K562 (cell line): Measurements from ENCODE around the gene KLHL22. TPM values are rescaled to one million over a fixed set of nuclear protein-coding genes. Genes with fewer than 3 reads are reported as not detected.

Experiments
- ASH1L ChIP-seq: fragments of 450-650 bp; IDR thresholded peaks from 2 replicates; pipeline ENCODE4 v1.6.1; 2018; ENCODE audit warnings: borderline replicate concordance, mild to moderate bottlenecking, low read depth; ENCODE audit not compliant: partially characterized antibody
- DIDO1 ChIP-seq: fragments of 450-650 bp; IDR thresholded peaks from 2 replicates; pipeline ENCODE4 v1.6.1; 2016; ENCODE audit warnings: low read depth, missing biosample characterization, missing genetic modification characterization
- FOXK1 ChIP-seq: sonication (generic); formaldehyde crosslinking; IDR thresholded peaks from 2 replicates; pipeline ENCODE4 v1.8.0; 2022; ENCODE audit warnings: missing genetic modification reagents, mild to moderate bottlenecking, borderline replicate concordance
- HNRNPUL1 ChIP-seq: fragments of 200-400 bp; formaldehyde crosslinking; IDR thresholded peaks from 2 replicates; pipeline ENCODE4 v1.6.1; 2017; ENCODE audit warnings: low read length
- NR3C1 ChIP-seq: sonication (generic); formaldehyde crosslinking; IDR thresholded peaks from 2 replicates; pipeline ENCODE4 v1.8.1; 2022; ENCODE audit warnings: missing genetic modification reagents
- PTTG1 ChIP-seq: fragments of 450-650 bp; IDR thresholded peaks from 2 replicates; pipeline ENCODE4 v1.6.1; 2016; ENCODE audit warnings: low read depth, mild to moderate bottlenecking, missing genetic modification characterization, missing compliant biosample characterization
- ZBED1 ChIP-seq: IDR thresholded peaks from 2 replicates; pipeline ENCODE4 v1.6.1; 2014
- ZKSCAN8 ChIP-seq: fragments of 200-800 bp; sonication (Bioruptor generic); IDR thresholded peaks from 2 replicates; pipeline ENCODE4 v1.6.1; 2016; ENCODE audit warnings: missing genetic modification characterization, missing compliant biosample characterization
- ZNF561 ChIP-seq: fragments of 450-650 bp; formaldehyde crosslinking; conservative IDR thresholded peaks from 2 replicates; pipeline ENCODE4 v1.4.0; 2020; ENCODE audit warnings: mild to moderate bottlenecking, moderate library complexity
- polyA plus RNA-seq, 8 experiments: library from polyadenylated mRNA; depleted of rRNA in 4 of 8; stranded (reverse) in 5 of 8; unstranded in 3 of 8; fragments of >200 nt; fragmentation: Nextera tagmentation in 2 of 8; fragmentation: Illumina TruSeq in 1 of 8; extraction: Ambion mirVana in 2 of 8; extraction: Trizol in 1 of 8; gene quantifications; 2 replicates each; pipeline versions ENCODE4 v1.2.1 to v1.2.3, GENCODE V29; 2011 to 2014; ENCODE audit warnings: inconsistent platforms in 1 of 8, missing spikeins in 1 of 8
- total RNA-seq, 7 experiments: library from RNA; depleted of rRNA in 6 of 7; stranded (reverse); fragments of >200 nt in 6 of 7; fragmentation: Illumina TruSeq in 2 of 7; extraction: Trizol in 2 of 7; gene quantifications; 2 replicates each; pipeline versions ENCODE4 v1.2.1 to v1.2.3, GENCODE V29; 2011 to 2021; ENCODE audit warnings: low replicate concordance in 1 of 7
- TF ChIP-seq, protein P1 (sequence below): fragments of 250-450 bp; sonication (Bioruptor Pico); IDR thresholded peaks from 2 replicates; pipeline ENCODE4 v1.4.0; 2020; ENCODE audit warnings: borderline replicate concordance
- TF ChIP-seq, protein P2 (sequence below): sonication (generic); formaldehyde crosslinking; IDR thresholded peaks from 2 replicates; pipeline ENCODE4 v1.8.0; 2022; ENCODE audit warnings: mild to moderate bottlenecking, low read depth, missing genetic modification reagents
- TF ChIP-seq, protein P3 (sequence below): sonication (generic); formaldehyde crosslinking; IDR thresholded peaks from 2 replicates; pipeline ENCODE4 v1.8.1; 2023; ENCODE audit warnings: missing genetic modification reagents, mild to moderate bottlenecking, borderline replicate concordance
- TF ChIP-seq, protein P4 (sequence below): sonication (generic); formaldehyde crosslinking; IDR thresholded peaks from 2 replicates; pipeline ENCODE4 v1.8.0; 2022; ENCODE audit warnings: missing genetic modification reagents, mild to moderate bottlenecking, borderline replicate concordance
- TF ChIP-seq, protein P5 (sequence below): sonication (generic); formaldehyde crosslinking; IDR thresholded peaks from 2 replicates; pipeline ENCODE4 v1.8.0; 2022; ENCODE audit warnings: mild to moderate bottlenecking, missing genetic modification reagents

KLHL22 gene
- total and polyA plus RNA-seq, 9 of the 15 experiments (the other 6 are each of a cell fraction or from before 2014, with no cell fraction given): 1.3 to 25.6 (median 15.2) TPM

DNA sequence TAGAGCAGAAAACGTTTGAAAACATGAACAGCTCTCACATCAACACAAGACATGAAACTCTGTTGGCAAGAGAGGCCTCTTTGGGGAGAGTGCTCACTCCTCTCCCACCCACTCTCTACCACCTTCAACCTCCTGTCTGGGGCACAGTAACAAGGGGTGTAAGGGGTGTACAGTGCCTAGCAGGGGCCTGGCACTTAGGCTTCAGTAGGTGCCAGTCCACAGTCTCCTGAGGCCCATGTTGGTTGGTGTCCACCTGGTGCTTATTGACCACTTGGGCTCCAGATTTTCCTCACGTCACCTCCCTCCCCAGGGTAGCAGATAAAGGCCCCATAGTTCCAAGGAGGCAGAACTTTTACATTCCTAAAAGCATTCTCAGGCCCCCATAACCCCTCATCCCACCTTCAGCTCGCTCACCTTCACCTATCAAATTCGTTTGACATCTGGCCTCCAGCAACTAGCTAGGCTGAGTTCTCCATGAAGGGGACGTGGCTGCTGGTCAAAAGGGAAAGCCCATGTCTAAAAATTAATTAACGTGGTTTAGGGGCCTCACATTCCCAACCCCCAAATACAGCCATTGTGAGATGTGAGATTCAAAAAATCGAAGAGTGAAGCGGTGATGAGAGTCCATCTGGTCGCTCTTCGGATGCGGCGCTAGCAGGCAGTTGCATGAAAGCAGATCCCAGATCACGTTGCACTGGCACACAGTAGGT is 11.1 kb upstream of the KLHL22 start (continued):
- TF ChIP-seq, protein P1, sequence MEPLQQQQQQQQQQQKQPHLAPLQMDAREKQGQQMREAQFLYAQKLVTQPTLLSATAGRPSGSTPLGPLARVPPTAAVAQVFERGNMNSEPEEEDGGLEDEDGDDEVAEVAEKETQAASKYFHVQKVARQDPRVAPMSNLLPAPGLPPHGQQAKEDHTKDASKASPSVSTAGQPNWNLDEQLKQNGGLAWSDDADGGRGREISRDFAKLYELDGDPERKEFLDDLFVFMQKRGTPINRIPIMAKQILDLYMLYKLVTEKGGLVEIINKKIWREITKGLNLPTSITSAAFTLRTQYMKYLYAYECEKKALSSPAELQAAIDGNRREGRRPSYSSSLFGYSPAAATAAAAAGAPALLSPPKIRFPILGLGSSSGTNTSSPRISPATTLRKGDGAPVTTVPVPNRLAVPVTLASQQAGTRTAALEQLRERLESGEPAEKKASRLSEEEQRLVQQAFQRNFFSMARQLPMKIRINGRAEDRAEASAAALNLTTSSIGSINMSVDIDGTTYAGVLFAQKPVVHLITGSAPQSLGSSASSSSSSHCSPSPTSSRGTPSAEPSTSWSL (CRISPR knock-in tag): no peak
- TF ChIP-seq ZNF561 (CRISPR knock-in tag) (no peak), ASH1L (no peak), PTTG1 (no peak), ZBED1 (no peak), HNRNPUL1 (peak; percentile 52; the same call in 1 of the 2 replicates), ZKSCAN8 (CRISPR knock-in tag) (no peak), DIDO1 (tag) (no peak), NR3C1 (CRISPR knock-in tag) (no peak), FOXK1 (CRISPR knock-in tag) (peak; percentile 24; the same call in 1 of the 2 replicates)
- TF ChIP-seq, protein P2, sequence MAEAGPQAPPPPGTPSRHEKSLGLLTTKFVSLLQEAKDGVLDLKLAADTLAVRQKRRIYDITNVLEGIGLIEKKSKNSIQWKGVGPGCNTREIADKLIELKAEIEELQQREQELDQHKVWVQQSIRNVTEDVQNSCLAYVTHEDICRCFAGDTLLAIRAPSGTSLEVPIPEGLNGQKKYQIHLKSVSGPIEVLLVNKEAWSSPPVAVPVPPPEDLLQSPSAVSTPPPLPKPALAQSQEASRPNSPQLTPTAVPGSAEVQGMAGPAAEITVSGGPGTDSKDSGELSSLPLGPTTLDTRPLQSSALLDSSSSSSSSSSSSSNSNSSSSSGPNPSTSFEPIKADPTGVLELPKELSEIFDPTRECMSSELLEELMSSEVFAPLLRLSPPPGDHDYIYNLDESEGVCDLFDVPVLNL (CRISPR knock-in tag): peak; percentile 58; the same call in 1 of the 2 replicates
- TF ChIP-seq, protein P3, sequence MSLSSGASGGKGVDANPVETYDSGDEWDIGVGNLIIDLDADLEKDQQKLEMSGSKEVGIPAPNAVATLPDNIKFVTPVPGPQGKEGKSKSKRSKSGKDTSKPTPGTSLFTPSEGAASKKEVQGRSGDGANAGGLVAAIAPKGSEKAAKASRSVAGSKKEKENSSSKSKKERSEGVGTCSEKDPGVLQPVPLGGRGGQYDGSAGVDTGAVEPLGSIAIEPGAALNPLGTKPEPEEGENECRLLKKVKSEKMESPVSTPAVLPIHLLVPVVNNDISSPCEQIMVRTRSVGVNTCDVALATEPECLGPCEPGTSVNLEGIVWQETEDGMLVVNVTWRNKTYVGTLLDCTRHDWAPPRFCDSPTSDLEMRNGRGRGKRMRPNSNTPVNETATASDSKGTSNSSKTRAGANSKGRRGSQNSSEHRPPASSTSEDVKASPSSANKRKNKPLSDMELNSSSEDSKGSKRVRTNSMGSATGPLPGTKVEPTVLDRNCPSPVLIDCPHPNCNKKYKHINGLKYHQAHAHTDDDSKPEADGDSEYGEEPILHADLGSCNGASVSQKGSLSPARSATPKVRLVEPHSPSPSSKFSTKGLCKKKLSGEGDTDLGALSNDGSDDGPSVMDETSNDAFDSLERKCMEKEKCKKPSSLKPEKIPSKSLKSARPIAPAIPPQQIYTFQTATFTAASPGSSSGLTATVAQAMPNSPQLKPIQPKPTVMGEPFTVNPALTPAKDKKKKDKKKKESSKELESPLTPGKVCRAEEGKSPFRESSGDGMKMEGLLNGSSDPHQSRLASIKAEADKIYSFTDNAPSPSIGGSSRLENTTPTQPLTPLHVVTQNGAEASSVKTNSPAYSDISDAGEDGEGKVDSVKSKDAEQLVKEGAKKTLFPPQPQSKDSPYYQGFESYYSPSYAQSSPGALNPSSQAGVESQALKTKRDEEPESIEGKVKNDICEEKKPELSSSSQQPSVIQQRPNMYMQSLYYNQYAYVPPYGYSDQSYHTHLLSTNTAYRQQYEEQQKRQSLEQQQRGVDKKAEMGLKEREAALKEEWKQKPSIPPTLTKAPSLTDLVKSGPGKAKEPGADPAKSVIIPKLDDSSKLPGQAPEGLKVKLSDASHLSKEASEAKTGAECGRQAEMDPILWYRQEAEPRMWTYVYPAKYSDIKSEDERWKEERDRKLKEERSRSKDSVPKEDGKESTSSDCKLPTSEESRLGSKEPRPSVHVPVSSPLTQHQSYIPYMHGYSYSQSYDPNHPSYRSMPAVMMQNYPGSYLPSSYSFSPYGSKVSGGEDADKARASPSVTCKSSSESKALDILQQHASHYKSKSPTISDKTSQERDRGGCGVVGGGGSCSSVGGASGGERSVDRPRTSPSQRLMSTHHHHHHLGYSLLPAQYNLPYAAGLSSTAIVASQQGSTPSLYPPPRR (CRISPR knock-in tag): 0 out of 2 replicates have a peak, but pooled peaks have one; percentile 71
- TF ChIP-seq, protein P4, sequence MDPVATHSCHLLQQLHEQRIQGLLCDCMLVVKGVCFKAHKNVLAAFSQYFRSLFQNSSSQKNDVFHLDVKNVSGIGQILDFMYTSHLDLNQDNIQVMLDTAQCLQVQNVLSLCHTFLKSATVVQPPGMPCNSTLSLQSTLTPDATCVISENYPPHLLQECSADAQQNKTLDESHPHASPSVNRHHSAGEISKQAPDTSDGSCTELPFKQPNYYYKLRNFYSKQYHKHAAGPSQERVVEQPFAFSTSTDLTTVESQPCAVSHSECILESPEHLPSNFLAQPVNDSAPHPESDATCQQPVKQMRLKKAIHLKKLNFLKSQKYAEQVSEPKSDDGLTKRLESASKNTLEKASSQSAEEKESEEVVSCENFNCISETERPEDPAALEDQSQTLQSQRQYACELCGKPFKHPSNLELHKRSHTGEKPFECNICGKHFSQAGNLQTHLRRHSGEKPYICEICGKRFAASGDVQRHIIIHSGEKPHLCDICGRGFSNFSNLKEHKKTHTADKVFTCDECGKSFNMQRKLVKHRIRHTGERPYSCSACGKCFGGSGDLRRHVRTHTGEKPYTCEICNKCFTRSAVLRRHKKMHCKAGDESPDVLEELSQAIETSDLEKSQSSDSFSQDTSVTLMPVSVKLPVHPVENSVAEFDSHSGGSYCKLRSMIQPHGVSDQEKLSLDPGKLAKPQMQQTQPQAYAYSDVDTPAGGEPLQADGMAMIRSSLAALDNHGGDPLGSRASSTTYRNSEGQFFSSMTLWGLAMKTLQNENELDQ (CRISPR knock-in tag): peak; percentile 87; the same call in 1 of the 2 replicates
- TF ChIP-seq, protein P5, sequence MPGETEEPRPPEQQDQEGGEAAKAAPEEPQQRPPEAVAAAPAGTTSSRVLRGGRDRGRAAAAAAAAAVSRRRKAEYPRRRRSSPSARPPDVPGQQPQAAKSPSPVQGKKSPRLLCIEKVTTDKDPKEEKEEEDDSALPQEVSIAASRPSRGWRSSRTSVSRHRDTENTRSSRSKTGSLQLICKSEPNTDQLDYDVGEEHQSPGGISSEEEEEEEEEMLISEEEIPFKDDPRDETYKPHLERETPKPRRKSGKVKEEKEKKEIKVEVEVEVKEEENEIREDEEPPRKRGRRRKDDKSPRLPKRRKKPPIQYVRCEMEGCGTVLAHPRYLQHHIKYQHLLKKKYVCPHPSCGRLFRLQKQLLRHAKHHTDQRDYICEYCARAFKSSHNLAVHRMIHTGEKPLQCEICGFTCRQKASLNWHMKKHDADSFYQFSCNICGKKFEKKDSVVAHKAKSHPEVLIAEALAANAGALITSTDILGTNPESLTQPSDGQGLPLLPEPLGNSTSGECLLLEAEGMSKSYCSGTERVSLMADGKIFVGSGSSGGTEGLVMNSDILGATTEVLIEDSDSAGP (CRISPR knock-in tag): 0 out of 2 replicates have a peak, but pooled peaks have one; percentile 25
